Measurements from ENCODE around the gene DDC. TPM values are rescaled to one million over a fixed set of nuclear protein-coding genes. Genes with fewer than 3 reads are reported as not detected.

Gene DDC
- total RNA-seq, 1 donor from 2014 or later = 3.8 TPM

DNA sequence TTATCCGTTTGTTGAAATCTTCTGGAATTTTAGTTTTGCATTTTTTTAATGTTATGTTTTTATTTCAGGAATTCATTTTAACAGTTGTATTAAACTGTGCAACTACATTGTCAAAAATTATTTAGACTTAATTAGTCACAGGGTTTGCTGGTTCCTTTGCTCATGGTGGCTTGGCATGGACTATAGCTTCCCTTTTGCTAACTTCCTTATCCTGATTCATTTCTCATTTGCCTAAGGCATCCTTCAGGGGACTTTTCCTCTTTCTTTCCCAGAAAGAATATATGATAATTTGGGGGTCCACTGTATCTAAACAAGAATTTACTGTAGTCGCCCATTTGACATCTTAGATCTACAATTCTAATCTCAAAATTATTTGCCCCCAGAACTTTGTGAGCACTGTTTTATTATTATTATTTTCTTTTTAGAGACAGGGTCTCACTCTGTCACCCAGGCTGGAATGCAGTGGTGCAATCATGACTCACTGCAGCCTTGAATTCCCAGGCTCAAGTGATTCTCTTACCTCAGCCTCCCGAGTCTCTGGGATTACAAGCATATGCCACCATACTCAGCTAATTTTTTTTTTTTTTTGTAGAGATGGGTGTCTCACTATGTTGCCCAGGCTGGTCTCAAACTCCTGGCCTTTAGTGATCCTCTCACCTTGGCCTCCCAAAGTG lies 128.9 kb downstream of the DDC start:
- no peaks in the 10 kb centered on the region for H3K36me3 Mint-ChIP-seq (ENCODE audit: unreplicated experiment)
- H3K27me3 Mint-ChIP-seq (ENCODE audit: unreplicated experiment) = no peaks in the 10 kb centered on the region
- H3K27ac Mint-ChIP-seq (ENCODE audit: unreplicated experiment) = no peak overlapping the region
- no peak for TF ChIP-seq CTCF (IDR thresholded peaks at IDR 0.05; ENCODE audit: partially characterized antibody, unreplicated experiment)
- H3K9me3 Mint-ChIP-seq (ENCODE audit: unreplicated experiment) = peaks cover 2% of the 10 kb centered on the region
- no peak overlapping the region for H3K4me3 Mint-ChIP-seq (ENCODE audit: unreplicated experiment)
- H3K4me1 Mint-ChIP-seq (ENCODE audit: low read depth, unreplicated experiment) = no peaks in the 10 kb centered on the region
- no peak for DNase-seq

GRCh38 chr7:50431722-50432305 lies 133.4 kb downstream of the DDC start:
- Mint-ChIP-seq H3K36me3 (ENCODE audit: unreplicated experiment) (no peaks in the 10 kb centered on the region), H3K4me3 (ENCODE audit: unreplicated experiment) (no peak overlapping the region), H3K4me1 (ENCODE audit: low read depth, unreplicated experiment) (no peaks in the 10 kb centered on the region), H3K27me3 (ENCODE audit: unreplicated experiment) (no peaks in the 10 kb centered on the region), H3K9me3 (ENCODE audit: unreplicated experiment) (no peaks in the 10 kb centered on the region), H3K27ac (ENCODE audit: unreplicated experiment) (no peak overlapping the region)
- no peak for TF ChIP-seq CTCF (IDR thresholded peaks at IDR 0.05; ENCODE audit: partially characterized antibody, unreplicated experiment)
- DNase-seq = no peak

GRCh38 chr7:50431316-50431715 lies 133.9 kb downstream of the DDC start:
- DNase-seq = no peak
- Mint-ChIP-seq H3K27me3 (ENCODE audit: unreplicated experiment) (no peaks in the 10 kb centered on the region), H3K4me1 (ENCODE audit: low read depth, unreplicated experiment) (no peaks in the 10 kb centered on the region), H3K36me3 (ENCODE audit: unreplicated experiment) (no peaks in the 10 kb centered on the region), H3K9me3 (ENCODE audit: unreplicated experiment) (no peaks in the 10 kb centered on the region), H3K4me3 (ENCODE audit: unreplicated experiment) (no peak overlapping the region), H3K27ac (ENCODE audit: unreplicated experiment) (no peak overlapping the region)
- TF ChIP-seq CTCF (IDR thresholded peaks at IDR 0.05; ENCODE audit: partially characterized antibody, unreplicated experiment) = no peak

- Mint-ChIP-seq H3K27me3 (ENCODE audit: unreplicated experiment) (no peaks in the 10 kb centered on the region), H3K4me3 (ENCODE audit: unreplicated experiment) (no peak overlapping the region), H3K4me1 (ENCODE audit: low read depth, unreplicated experiment) (peaks cover 4% of the 10 kb centered on the region), H3K27ac (ENCODE audit: unreplicated experiment) (no peak overlapping the region), H3K36me3 (ENCODE audit: unreplicated experiment) (no peaks in the 10 kb centered on the region), H3K9me3 (ENCODE audit: unreplicated experiment) (no peaks in the 10 kb centered on the region)
- no peak for DNase-seq
- TF ChIP-seq CTCF (IDR thresholded peaks at IDR 0.05; ENCODE audit: partially characterized antibody, unreplicated experiment) = no peak
These were observed 136.3 kb downstream of the DDC start for GRCh38 chr7:50428911-50429310.

DNA sequence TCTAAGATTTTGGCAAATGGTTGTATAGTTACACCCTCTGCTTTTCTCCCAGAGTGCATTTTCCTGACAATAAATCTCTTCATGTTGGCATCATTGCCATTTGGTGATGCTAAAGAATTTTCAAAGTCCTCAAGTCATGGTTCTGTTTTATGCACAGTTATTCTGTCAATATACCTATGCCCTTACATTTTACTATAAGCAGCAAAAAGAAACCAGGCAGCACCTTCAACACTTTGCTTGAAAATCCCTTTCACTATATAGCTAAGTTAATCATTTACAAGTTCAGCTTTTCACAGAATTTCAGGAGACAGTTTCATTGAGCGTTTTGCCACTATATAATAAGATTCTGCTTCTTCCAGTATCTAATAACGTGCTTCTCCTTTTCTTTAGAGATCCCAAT lies 137.7 kb downstream of the DDC start:
- Mint-ChIP-seq H3K4me1 (ENCODE audit: low read depth, unreplicated experiment) (peaks cover 4% of the 10 kb centered on the region), H3K27me3 (ENCODE audit: unreplicated experiment) (no peaks in the 10 kb centered on the region), H3K27ac (ENCODE audit: unreplicated experiment) (no peak overlapping the region), H3K4me3 (ENCODE audit: unreplicated experiment) (no peak overlapping the region), H3K36me3 (ENCODE audit: unreplicated experiment) (no peaks in the 10 kb centered on the region), H3K9me3 (ENCODE audit: unreplicated experiment) (no peaks in the 10 kb centered on the region)
- no peak for TF ChIP-seq CTCF (IDR thresholded peaks at IDR 0.05; ENCODE audit: partially characterized antibody, unreplicated experiment)
- no peak for DNase-seq

All from glutamatergic neuron (in vitro differentiated cells).